GM18505 (cell line): ENCODE data around the gene YIPF6.
"Not testable (repeated sequence)": the region's sequence is repeated elsewhere in the genome, so short reads cannot be mapped to it uniquely, and the experiment has no call there.

Experiments
- ATAC-seq: cut with Tn5 transposase; IDR thresholded peaks from one replicate; pipeline ENCODE4 v1.9.1; 2021; ENCODE audit not compliant: unreplicated experiment
- POLR2A ChIP-seq: IDR thresholded peaks from 4 replicates; pipeline ENCODE4 v1.6.1; 2011; ENCODE audit warnings: borderline replicate concordance; ENCODE audit not compliant: insufficient read depth, insufficient read length; ENCODE audit errors: extremely low read depth

YIPF6 gene

GRCh38 chrX:68498508-68499379 lies at the start of gene YIPF6:
Gene YIPF6 (plus strand): TSS chrX:68499051. CDS start chrX:68499067, 16 bp downstream.
- peak; percentile 95 for ATAC-seq
- TF ChIP-seq POLR2A, result peak; percentile 96

GRCh38 chrX:68451720-68452119 lies 47.1 kb upstream of the YIPF6 start:
- no peak for ATAC-seq
- TF ChIP-seq POLR2A, result no peak

- no peak for TF ChIP-seq POLR2A
- ATAC-seq, result no peak
These were observed 44.2 kb upstream of the YIPF6 start for GRCh38 chrX:68454476-68455150.

GRCh38 chrX:68455151-68455510 lies 43.7 kb upstream of the YIPF6 start:
- no peak for TF ChIP-seq POLR2A

GRCh38 chrX:68461093-68461492 lies 37.8 kb upstream of the YIPF6 start:
- ATAC-seq, result no peak
- TF ChIP-seq POLR2A, result no peak

More at GRCh38 chrX:68455151-68455510, 43.7 kb upstream of the YIPF6 start:
- no peak for ATAC-seq

GRCh38 chrX:68461576-68461975 lies 37.3 kb upstream of the YIPF6 start:
- no peak for ATAC-seq
- no peak for TF ChIP-seq POLR2A

GRCh38 chrX:68462197-68462596 lies 36.7 kb upstream of the YIPF6 start:
- TF ChIP-seq POLR2A, result no peak
- ATAC-seq, result no peak

GRCh38 chrX:68462653-68463052 lies 36.2 kb upstream of the YIPF6 start:
- no peak for TF ChIP-seq POLR2A
- ATAC-seq, result peak; percentile 50

GRCh38 chrX:68463880-68464279 lies 35.0 kb upstream of the YIPF6 start:
- TF ChIP-seq POLR2A, result no peak
- ATAC-seq, result no peak

GRCh38 chrX:68464796-68465195 lies 34.1 kb upstream of the YIPF6 start:
- ATAC-seq, result no peak

GRCh38 chrX:68480969-68481368 lies 17.9 kb upstream of the YIPF6 start:
- no peak for TF ChIP-seq POLR2A
- ATAC-seq, result no peak

More at GRCh38 chrX:68464796-68465195, 34.1 kb upstream of the YIPF6 start:
- TF ChIP-seq POLR2A, result no peak

- ATAC-seq, result not testable (repeated sequence)
These were observed 12.7 kb upstream of the YIPF6 start for GRCh38 chrX:68486198-68486597.

GRCh38 chrX:68487254-68487653 lies 11.6 kb upstream of the YIPF6 start:
- ATAC-seq, result no peak
- no peak for TF ChIP-seq POLR2A

- no peak for ATAC-seq
- TF ChIP-seq POLR2A, result no peak
These were observed 10.9 kb upstream of the YIPF6 start for GRCh38 chrX:68487924-68488323.
